Measurements from ENCODE around the gene CD4. TPM values are rescaled to one million over a fixed set of nuclear protein-coding genes. Genes with fewer than 3 reads are reported as not detected.

Gene CD4
- total RNA-seq, 2 donors from 2014 or later = 0.77 to 1.3 TPM

- Mint-ChIP-seq H3K36me3 (ENCODE audit: low read depth) (no peaks in the 10 kb centered on the region), H3K9me3 (no peaks in the 10 kb centered on the region), H3K27ac (peak overlapping the region; percentile 71), H3K4me1 (peaks cover 42% of the 10 kb centered on the region), H3K27me3 (ENCODE audit: insufficient read depth) (peaks cover 3% of the 10 kb centered on the region), H3K4me3 (peak overlapping the region; percentile 82)
- WGBS, 2 experiments (ENCODE audit: insufficient coverage in 1 of 2, insufficient read length in 1 of 2) = 68 to 77% methylated on average over 3 to 4 of the region's 4 CpGs
- no peak for TF ChIP-seq CTCF (conservative IDR thresholded peaks at IDR 0.05)
- peaks cover 8% of the 10 kb centered on the region for H3K4me1 ChIP-seq (ENCODE audit: control insufficient read depth, insufficient read depth, low read length)
- H3K27ac ChIP-seq (ENCODE audit: low read depth, low read length) = peak overlapping the region; percentile 40
- peak overlapping the region; percentile 14 for H3K9ac ChIP-seq (ENCODE audit: extremely low read depth, low read length, poor library complexity, severe bottlenecking)
- H3K36me3 ChIP-seq (ENCODE audit: control insufficient read depth, insufficient read depth, low read length) = no peaks in the 10 kb centered on the region
- peak overlapping the region; percentile 68 for H3K4me3 ChIP-seq (ENCODE audit: low read length)
- no peaks in the 10 kb centered on the region for H3K9me3 ChIP-seq (ENCODE audit: control insufficient read depth, low read length)
- no peak for DNase-seq
- H3K27me3 ChIP-seq (ENCODE audit: control insufficient read depth, insufficient read depth, low read length, poor library complexity, severe bottlenecking) = no peaks in the 10 kb centered on the region
Measured at GRCh38 chr12:6763380-6763779, 25.9 kb upstream of the CD4 start.

- no peaks in the 10 kb centered on the region for H3K27me3 ChIP-seq (ENCODE audit: control insufficient read depth, insufficient read depth, low read length, poor library complexity, severe bottlenecking)
- no peak for TF ChIP-seq CTCF (conservative IDR thresholded peaks at IDR 0.05)
- peak overlapping the region; percentile 81 for H3K4me3 ChIP-seq (ENCODE audit: low read length)
- H3K36me3 Mint-ChIP-seq (ENCODE audit: low read depth) = peaks cover 2% of the 10 kb centered on the region
- peak overlapping the region; percentile 82 for H3K4me3 Mint-ChIP-seq
- no peaks in the 10 kb centered on the region for H3K9me3 Mint-ChIP-seq
- H3K36me3 ChIP-seq (ENCODE audit: control insufficient read depth, insufficient read depth, low read length) = peaks cover under 1% of the 10 kb centered on the region
- H3K27me3 Mint-ChIP-seq (ENCODE audit: insufficient read depth) = peaks cover 3% of the 10 kb centered on the region
- no peak overlapping the region for H3K9ac ChIP-seq (ENCODE audit: extremely low read depth, low read length, poor library complexity, severe bottlenecking)
- peaks cover 44% of the 10 kb centered on the region for H3K4me1 Mint-ChIP-seq
- H3K27ac ChIP-seq (ENCODE audit: low read depth, low read length) = peak overlapping the region; percentile 76
- H3K9me3 ChIP-seq (ENCODE audit: control insufficient read depth, low read length) = no peaks in the 10 kb centered on the region
- H3K4me1 ChIP-seq (ENCODE audit: control insufficient read depth, insufficient read depth, low read length) = peaks cover 13% of the 10 kb centered on the region
- peak; percentile 100 for DNase-seq
- peak overlapping the region; percentile 71 for H3K27ac Mint-ChIP-seq
- WGBS, 2 experiments (ENCODE audit: insufficient coverage in 1 of 2, insufficient read length in 1 of 2) = 4 to 6% methylated on average over 8 to 15 of the region's 16 CpGs
Measured at GRCh38 chr12:6764011-6764828, 25.1 kb upstream of the CD4 start.

- Histone ChIP-seq H3K4me1 (ENCODE audit: control insufficient read depth, insufficient read depth, low read length) (peaks cover 15% of the 10 kb centered on the region), H3K36me3 (ENCODE audit: control insufficient read depth, insufficient read depth, low read length) (peaks cover 9% of the 10 kb centered on the region), H3K9ac (ENCODE audit: extremely low read depth, low read length, poor library complexity, severe bottlenecking) (no peak overlapping the region), H3K4me3 (ENCODE audit: low read length) (peak overlapping the region; percentile 81), H3K9me3 (ENCODE audit: control insufficient read depth, low read length) (no peaks in the 10 kb centered on the region), H3K27ac (ENCODE audit: low read depth, low read length) (peak overlapping the region; percentile 65), H3K27me3 (ENCODE audit: control insufficient read depth, insufficient read depth, low read length, poor library complexity, severe bottlenecking) (no peaks in the 10 kb centered on the region)
- Mint-ChIP-seq H3K9me3 (no peaks in the 10 kb centered on the region), H3K27me3 (ENCODE audit: insufficient read depth) (peaks cover 3% of the 10 kb centered on the region), H3K36me3 (ENCODE audit: low read depth) (peaks cover 10% of the 10 kb centered on the region), H3K4me1 (peaks cover 44% of the 10 kb centered on the region), H3K4me3 (peak overlapping the region; percentile 82), H3K27ac (peak overlapping the region; percentile 71)
- TF ChIP-seq CTCF (conservative IDR thresholded peaks at IDR 0.05) = no peak
- no peak for DNase-seq
- WGBS, 2 experiments (ENCODE audit: insufficient coverage in 1 of 2, insufficient read length in 1 of 2) = 24 to 33% methylated on average over 6 to 7 of the region's 7 CpGs
Measured at GRCh38 chr12:6765048-6765633, 24.2 kb upstream of the CD4 start.
